DND-41 (cell line): ENCODE measurements around the gene CERKL.

Experiments used
- ATAC-seq: fragments of 200-7000 bp; cut with Tn5 transposase; 3 replicates; pipeline ENCODE4 v1.9.1; 2021; ENCODE audit warnings: low read depth; ENCODE audit not compliant: insufficient read depth
- DNase-seq: peaks from one replicate; pipeline ENCODE4 v3.0.0-alpha.2; 2020
- H2AFZ ChIP-seq: 2 replicates; pipeline ENCODE4 v1.6.0; 2012; ENCODE audit warnings: low read depth, low read length
- H3K27ac ChIP-seq: 2 replicates; pipeline ENCODE4 v1.5.1; 2012; ENCODE audit warnings: low read length, inconsistent platforms
- H3K27me3 ChIP-seq: fragments of 200-600 bp; sonication (generic); 2 replicates; pipeline ENCODE4 v1.6.0; 2012; ENCODE audit warnings: low read length, mild to moderate bottlenecking, inconsistent platforms; ENCODE audit not compliant: insufficient read depth, poor library complexity
- H3K36me3 ChIP-seq: 2 replicates; pipeline ENCODE4 v1.5.1; 2012; ENCODE audit warnings: low read length, inconsistent platforms; ENCODE audit not compliant: insufficient read depth
- H3K4me1 ChIP-seq: 2 replicates; pipeline ENCODE4 v1.5.1; 2012; ENCODE audit warnings: mild to moderate bottlenecking, low read length; ENCODE audit not compliant: insufficient read depth
- H3K4me2 ChIP-seq: 2 replicates; pipeline ENCODE4 v1.6.0; 2012; ENCODE audit warnings: mild to moderate bottlenecking, moderate library complexity, low read length, inconsistent platforms; ENCODE audit not compliant: insufficient read depth
- H3K4me3 ChIP-seq, 2 experiments: fragments of 200-600 bp in 1 of 2; shearing (Covaris generic) in 1 of 2; 2 replicates each; pipeline ENCODE4 v1.5.1; 2012 to 2016; ENCODE audit warnings: inconsistent platforms in 2 of 2, low read length in 2 of 2, mild to moderate bottlenecking in 2 of 2, low read depth in 1 of 2, moderate library complexity in 1 of 2
- H3K79me2 ChIP-seq: 2 replicates; pipeline ENCODE4 v1.6.0; 2012; ENCODE audit warnings: low read length, inconsistent platforms; ENCODE audit not compliant: insufficient read depth
- H3K9ac ChIP-seq: 2 replicates; pipeline ENCODE4 v1.6.0; 2012; ENCODE audit warnings: low read depth, mild to moderate bottlenecking, inconsistent platforms, low read length, moderate library complexity
- H3K9me3 ChIP-seq: 2 replicates; pipeline ENCODE4 v1.5.1; 2012; ENCODE audit warnings: low read length, moderate library complexity, mild to moderate bottlenecking, inconsistent platforms; ENCODE audit not compliant: insufficient read depth, severe bottlenecking
- H4K20me1 ChIP-seq: 2 replicates; pipeline ENCODE4 v1.6.0; 2012; ENCODE audit warnings: low read length; ENCODE audit not compliant: insufficient read depth
- CTCF ChIP-seq: IDR thresholded peaks from 2 replicates; pipeline ENCODE4 v1.5.1; 2012; ENCODE audit warnings: borderline replicate concordance, low read length, moderate library complexity, mild to moderate bottlenecking; ENCODE audit not compliant: poor library complexity, severe bottlenecking; ENCODE audit errors: extremely low read depth
- EZH2 ChIP-seq: IDR thresholded peaks from 3 replicates; pipeline ENCODE4 v1.6.1; 2012; ENCODE audit warnings: borderline replicate concordance, low read depth, mild to moderate bottlenecking, moderate library complexity, low read length, inconsistent platforms; ENCODE audit not compliant: severe bottlenecking

Gene CERKL

GRCh38 chr2:181499231-181499630 lies 157.7 kb downstream of the CERKL start:
- ATAC-seq (no peak), DNase-seq (no peak)
- no peak overlapping the region for H3K9ac ChIP-seq
- no peaks in the 10 kb centered on the region for H3K27me3 ChIP-seq
- H3K4me3 ChIP-seq: no peak overlapping the region
- no peak overlapping the region for H2AFZ ChIP-seq
- no peaks in the 10 kb centered on the region; the same call in 1 of the 2 replicates for H3K4me1 ChIP-seq
- no peak overlapping the region for H3K4me2 ChIP-seq
- peaks cover 18% of the 10 kb centered on the region; the same call in 1 of the 2 replicates for H4K20me1 ChIP-seq
- H3K79me2 ChIP-seq: peaks cover 66% of the 10 kb centered on the region
- peaks cover 95% of the 10 kb centered on the region for H3K36me3 ChIP-seq
- TF ChIP-seq EZH2: no peak
- no peak for TF ChIP-seq CTCF
- no peak overlapping the region for H3K27ac ChIP-seq
- no peaks in the 10 kb centered on the region for H3K9me3 ChIP-seq
